GM12874 (cell line): ENCODE results near the gene SHCBP1L.

Experiments used
- CTCF ChIP-seq: IDR thresholded peaks from 2 replicates; pipeline ENCODE4 v1.5.1; 2011; ENCODE audit warnings: low read depth, mild to moderate bottlenecking, control low read depth, low read length, moderate library complexity; ENCODE audit not compliant: insufficient read depth

SHCBP1L gene

GRCh38 chr1:182952677-182953444 lies at the start of gene SHCBP1L:
TSS of gene SHCBP1L (minus strand) at chr1:182953166. CDS start at chr1:182953133, 33 bp downstream.
- no peak for TF ChIP-seq CTCF

GRCh38 chr1:183002267-183002666 lies 49.3 kb upstream of the SHCBP1L start:
- no peak for TF ChIP-seq CTCF

- TF ChIP-seq CTCF = no peak
These were observed 47.4 kb upstream of the SHCBP1L start for GRCh38 chr1:183000167-183000962.

GRCh38 chr1:182998482-182998881 lies 45.5 kb upstream of the SHCBP1L start:
- TF ChIP-seq CTCF = no peak

GRCh38 chr1:182996816-182997215 lies 43.9 kb upstream of the SHCBP1L start:
- TF ChIP-seq CTCF = no peak

- TF ChIP-seq CTCF = no peak
These were observed 42.9 kb upstream of the SHCBP1L start for GRCh38 chr1:182995894-182996293.

- no peak for TF ChIP-seq CTCF
These were observed 40.8 kb upstream of the SHCBP1L start for GRCh38 chr1:182993746-182994145.
